Measurements from ENCODE around the gene RAD51B. TPM values are rescaled to one million over a fixed set of nuclear protein-coding genes. Genes with fewer than 3 reads are reported as not detected.
"Not testable (repeated sequence)": the region's sequence is repeated elsewhere in the genome, so short reads cannot be mapped to it uniquely, and the experiment has no call there.

RAD51B gene
- total RNA-seq, 1 donor from 2014 or later, result 28.5 TPM

- H3K27me3 ChIP-seq, result no peaks in the 10 kb centered on the region
- TF ChIP-seq CTCF (IDR thresholded peaks at IDR 0.05) (no peak), POLR2AphosphoS5 (IDR thresholded peaks at IDR 0.05; ENCODE audit: insufficient read depth in 1 of 2, low read depth in 1 of 2) (no peak), POLR2A (IDR thresholded peaks at IDR 0.05) (no peak)
- no peaks in the 10 kb centered on the region for H3K36me3 ChIP-seq
- H3K4me1 ChIP-seq, result peaks cover 56% of the 10 kb centered on the region
- no peak for DNase-seq (ENCODE audit: extremely low spot score in 2 of 2)
- no peaks in the 10 kb centered on the region for H3K9me3 ChIP-seq
- intact Hi-C loops (cut with DNase I), result no loop called here
- H3K27ac ChIP-seq, result no peak overlapping the region
- H3K4me3 ChIP-seq, result no peak overlapping the region
Measured at GRCh38 chr14:68177728-68178127, 358.1 kb downstream of the RAD51B start.

GRCh38 chr14:68178282-68178681, 358.7 kb downstream of the RAD51B start:
- peaks cover 51% of the 10 kb centered on the region for H3K4me1 ChIP-seq
- intact Hi-C loops (cut with DNase I), result no loop called here
- H3K27me3 ChIP-seq, result no peaks in the 10 kb centered on the region
- no peak overlapping the region for H3K4me3 ChIP-seq
- DNase-seq (ENCODE audit: extremely low spot score in 2 of 2), result no peak
- H3K9me3 ChIP-seq, result no peaks in the 10 kb centered on the region
- no peaks in the 10 kb centered on the region for H3K36me3 ChIP-seq
- no peak overlapping the region for H3K27ac ChIP-seq
- no peak for TF ChIP-seq POLR2A (IDR thresholded peaks at IDR 0.05)
- no peak for TF ChIP-seq POLR2AphosphoS5 (IDR thresholded peaks at IDR 0.05; ENCODE audit: insufficient read depth in 1 of 2, low read depth in 1 of 2)
- TF ChIP-seq CTCF (IDR thresholded peaks at IDR 0.05), result no peak

DNA sequence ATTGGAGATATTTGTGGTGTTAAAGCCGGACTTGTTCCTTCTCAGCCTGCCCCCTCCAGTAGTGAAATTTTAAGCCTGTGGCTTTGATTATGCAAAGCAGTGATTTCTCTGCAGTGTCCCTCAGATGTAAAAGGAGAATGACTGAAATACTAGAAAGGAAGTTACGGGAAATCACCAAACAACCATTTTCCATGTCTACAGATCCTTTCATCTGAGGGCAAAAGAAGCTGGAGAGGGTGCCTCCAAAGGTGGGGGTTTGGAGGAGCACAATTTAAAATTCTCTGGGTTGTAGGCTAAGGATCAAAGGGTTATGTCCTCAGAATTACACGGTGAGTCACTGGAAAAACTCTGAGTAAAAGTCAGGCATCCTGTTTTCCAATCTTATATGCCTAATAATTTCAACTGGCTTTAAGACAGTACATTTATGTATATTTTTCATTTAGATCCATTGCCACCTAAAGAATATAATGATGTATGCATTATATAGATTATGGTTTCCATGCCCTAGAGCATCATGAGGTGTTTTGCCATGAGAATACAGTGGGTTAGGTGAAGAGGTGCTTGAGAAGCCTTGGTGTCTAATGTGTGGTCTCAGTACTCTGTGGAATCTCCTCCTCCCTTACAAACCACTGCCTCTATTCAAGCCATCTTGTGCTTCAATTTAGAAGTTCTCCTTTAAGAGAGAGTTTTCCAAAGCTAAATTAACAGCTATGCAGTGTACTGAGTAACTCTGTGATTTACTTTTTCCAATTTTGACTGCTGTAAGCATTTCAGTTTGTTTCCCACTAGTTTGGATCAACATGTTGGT, 362.1 kb downstream of the RAD51B start:
- no peak overlapping the region for H3K27ac ChIP-seq
- no peak for DNase-seq (ENCODE audit: extremely low spot score in 2 of 2)
- no peaks in the 10 kb centered on the region for H3K27me3 ChIP-seq
- H3K9me3 ChIP-seq, result no peaks in the 10 kb centered on the region
- no peak for TF ChIP-seq POLR2AphosphoS5 (IDR thresholded peaks at IDR 0.05; ENCODE audit: insufficient read depth in 1 of 2, low read depth in 1 of 2)
- TF ChIP-seq CTCF (IDR thresholded peaks at IDR 0.05), result no peak
- TF ChIP-seq POLR2A (IDR thresholded peaks at IDR 0.05), result no peak
- intact Hi-C loops (cut with DNase I), result no loop called here
- H3K4me3 ChIP-seq, result no peak overlapping the region
- H3K36me3 ChIP-seq, result no peaks in the 10 kb centered on the region
- H3K4me1 ChIP-seq, result peaks cover 38% of the 10 kb centered on the region

GRCh38 chr14:68182492-68182891, 362.9 kb downstream of the RAD51B start:
- intact Hi-C loops (cut with DNase I), result no loop called here
- peaks cover 31% of the 10 kb centered on the region for H3K4me1 ChIP-seq
- no peak overlapping the region for H3K27ac ChIP-seq
- H3K36me3 ChIP-seq, result no peaks in the 10 kb centered on the region
- DNase-seq (ENCODE audit: extremely low spot score in 2 of 2), result no peak
- TF ChIP-seq POLR2A (IDR thresholded peaks at IDR 0.05), result no peak
- no peak for TF ChIP-seq CTCF (IDR thresholded peaks at IDR 0.05)
- TF ChIP-seq POLR2AphosphoS5 (IDR thresholded peaks at IDR 0.05; ENCODE audit: insufficient read depth in 1 of 2, low read depth in 1 of 2), result no peak
- no peaks in the 10 kb centered on the region for H3K9me3 ChIP-seq
- H3K4me3 ChIP-seq, result no peak overlapping the region
- no peaks in the 10 kb centered on the region for H3K27me3 ChIP-seq

DNA sequence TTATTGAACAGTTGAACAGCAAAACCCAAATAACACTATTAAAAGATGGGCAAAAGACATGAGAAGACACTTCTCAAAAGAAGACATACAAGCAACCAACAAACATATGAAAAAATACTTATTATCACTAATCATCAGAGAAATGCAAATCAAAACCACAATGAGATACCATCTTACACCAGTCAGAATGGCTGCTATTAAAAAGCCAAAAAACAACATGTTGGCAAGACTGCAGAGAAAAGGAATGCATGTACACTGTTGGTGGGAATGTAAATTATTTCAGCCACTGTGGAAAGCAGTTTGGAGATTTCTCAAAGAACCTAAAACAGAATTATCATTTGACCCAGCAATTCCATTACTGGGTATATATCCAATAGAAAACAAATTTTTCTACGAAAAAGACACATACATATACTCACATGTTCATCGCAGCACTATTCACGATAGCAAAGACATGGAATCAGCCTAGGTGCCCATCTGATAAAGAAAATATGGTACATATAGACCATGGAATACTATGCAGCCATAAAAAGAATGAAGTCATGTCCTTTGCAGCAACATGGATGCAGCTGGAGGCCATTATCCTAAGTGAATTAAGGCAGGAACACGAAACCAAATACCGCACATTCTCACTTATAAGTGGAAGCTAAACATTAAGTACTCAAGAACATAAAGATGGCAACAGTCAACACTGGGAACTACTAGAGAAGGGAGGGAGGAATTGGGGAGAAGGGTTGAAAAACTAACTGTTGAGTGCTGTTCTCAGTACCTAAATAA, 367.1 kb downstream of the RAD51B start:
- H3K27me3 ChIP-seq; H3K27ac ChIP-seq; intact Hi-C loops (cut with DNase I); H3K36me3 ChIP-seq; H3K9me3 ChIP-seq; DNase-seq (ENCODE audit: extremely low spot score in 2 of 2); H3K4me3 ChIP-seq: not testable (repeated sequence)
- peaks cover 11% of the 10 kb centered on the region for H3K4me1 ChIP-seq

All from vagina (tissue), 2 donors.